Motor neuron (in vitro differentiated cells): ENCODE measurements around the gene TMEM255A. TPM values are rescaled to one million over a fixed set of nuclear protein-coding genes. Genes with fewer than 3 reads are reported as not detected.

ENCODE experiments used
- ATAC-seq, 8 experiments: fragments of 200-7000 bp; cut with Tn5 transposase; replicated peaks in 6 of 8; 2 replicates each; pipeline ENCODE4 v1.8.0; 2021; ENCODE audit warnings: mild to moderate bottlenecking in 8 of 8, moderate library complexity in 8 of 8
- H3K27ac ChIP-seq, 2 donors: fragments of 250-450 bp; sonication (Bioruptor Pico); 2 replicates each; pipeline ENCODE4 v1.9.0; 2021; ENCODE audit warnings: antibody characterized with exemption in 2 of 2, mild to moderate bottlenecking in 2 of 2, moderate library complexity in 1 of 2
- H3K4me1 ChIP-seq, 2 donors: fragments of 250-450 bp; sonication (Bioruptor Pico); replicated peaks in 1 of 2; 2 replicates each; pipeline ENCODE4 v1.6.1; 2021; ENCODE audit warnings: antibody characterized with exemption in 2 of 2, mild to moderate bottlenecking in 2 of 2, moderate library complexity in 1 of 2
- H3K4me3 ChIP-seq, 5 donors: fragments of 250-450 bp; sonication (Bioruptor Pico); 2 replicates each; pipeline ENCODE4 v1.9.0; 2021; ENCODE audit warnings: antibody characterized with exemption in 5 of 5, mild to moderate bottlenecking in 5 of 5, moderate library complexity in 4 of 5
- WGBS, 10 experiments: fragments of 450-650 bp; shearing (Covaris generic); methylation state at CpG; one replicate each; pipeline ENCODE4 v1.0.0; 2022; 5-methylcytosine and 5-hydroxymethylcytosine counted together
- in situ Hi-C, 9 experiments: fragments of 400-800 bp; cut with MboI; loops; one replicate each; pipeline ENCODE4 v1.15.0; 2021; ENCODE audit warnings: low sequenced_read_pairs in 9 of 9, low pct_unique_long_range_greater_than_20kb in 2 of 9; ENCODE audit not compliant: unreplicated experiment in 9 of 9
- total RNA-seq, 8 experiments: library from RNA; unstranded; fragments of 300-600 nt; gene quantifications; 2 replicates each; pipeline versions ENCODE4 v1.2.3 to v1.2.4, GENCODE V29; 2022

TMEM255A gene
- total RNA-seq, 8 experiments from 2014 or later = 0.28 to 16.3 (median 7.5) TPM

- Histone ChIP-seq H3K4me3 (no peak overlapping the region), H3K27ac (no peak overlapping the region), H3K4me1 (peaks cover 0 to 3% of the 10 kb centered on the region in 2 donors)
- ATAC-seq = no peak
- WGBS, 10 experiments = 17 to 100% (median 58%) methylated on average over 1 to 6 of the region's 8 CpGs; no CpG with 5 or more reads in 4 of the 10 experiments
- in situ Hi-C loops = loop anchor here in 2 of 9 experiments (25.0 kb wide), 1 partner anchor 158 kb away; the partner anchor contains the start of gene LAMP2 (in 2 of the 2)
These were observed 7.0 kb downstream of the TMEM255A start for GRCh38 chrX:120304256-120304655.

- H3K27ac ChIP-seq = no peak overlapping the region
- in situ Hi-C loops = loop anchor here in 2 of 9 experiments (25.0 kb wide), 1 partner anchor 160 kb away; the partner anchor contains the start of gene LAMP2 (in 2 of the 2)
- ATAC-seq = peak in 1 of 8 experiments; percentile 7
- H3K4me3 ChIP-seq = no peak overlapping the region
- no CpG with 5 or more reads among the region's 4 CpGs for WGBS, 10 experiments
- H3K4me1 ChIP-seq = peaks cover 0 to 3% of the 10 kb centered on the region in 2 donors
These were observed 8.8 kb downstream of the TMEM255A start for GRCh38 chrX:120302434-120302833.

GRCh38 chrX:120301960-120302359, 9.3 kb downstream of the TMEM255A start:
- in situ Hi-C loops = loop anchor here in 2 of 9 experiments (25.0 kb wide), 1 partner anchor 160 kb away; the partner anchor contains the start of gene LAMP2 (in 2 of the 2)
- 0 to 44% (median 20%) methylated on average over 1 to 4 of the region's 4 CpGs; no CpG with 5 or more reads in 7 of the 10 experiments for WGBS, 10 experiments
- no peak overlapping the region for H3K4me3 ChIP-seq

GRCh38 chrX:120301497-120301896, 9.8 kb downstream of the TMEM255A start:
- 0 to 83% (median 0%) methylated on average over 1 to 2 of the region's 2 CpGs; no CpG with 5 or more reads in 7 of the 10 experiments for WGBS, 10 experiments
- in situ Hi-C loops = loop anchor here in 2 of 9 experiments (25.0 kb wide), 1 partner anchor 161 kb away; the partner anchor contains the start of gene LAMP2 (in 2 of the 2)
- Histone ChIP-seq H3K27ac (no peak overlapping the region), H3K4me3 (no peak overlapping the region), H3K4me1 (peaks cover 0 to 3% of the 10 kb centered on the region in 2 donors)
- ATAC-seq = no peak

More at GRCh38 chrX:120301960-120302359, 9.3 kb downstream of the TMEM255A start:
- no peak overlapping the region for H3K27ac ChIP-seq
- no peak for ATAC-seq
- H3K4me1 ChIP-seq = peaks cover 0 to 3% of the 10 kb centered on the region in 2 donors

GRCh38 chrX:120299928-120300327, 11.3 kb downstream of the TMEM255A start:
- Histone ChIP-seq H3K4me1 (peaks cover 0 to 3% of the 10 kb centered on the region in 2 donors), H3K4me3 (no peak overlapping the region), H3K27ac (no peak overlapping the region)
- peak in 2 of 8 experiments; percentile 16 to 43 for ATAC-seq
- WGBS, 10 experiments = 55% methylated on average over 2 of the region's 2 CpGs; no CpG with 5 or more reads in 9 of the 10 experiments
- in situ Hi-C loops = loop anchor here in 2 of 9 experiments (25.0 kb wide), 1 partner anchor 162 kb away; the partner anchor contains the start of gene LAMP2 (in 2 of the 2)

- no peak overlapping the region for H3K4me3 ChIP-seq
- 20 to 40% methylated on average over 1 of the region's 1 CpG; no CpG with 5 or more reads in 8 of the 10 experiments for WGBS, 10 experiments
- in situ Hi-C loops = no loop called here
These were observed 13.3 kb downstream of the TMEM255A start for GRCh38 chrX:120297923-120298322.

GRCh38 chrX:120294651-120295050, 16.6 kb downstream of the TMEM255A start:
- no peaks in the 10 kb centered on the region for H3K4me1 ChIP-seq
- no peak overlapping the region for H3K27ac ChIP-seq
- no peak for ATAC-seq
- in situ Hi-C loops = no loop called here
- no peak overlapping the region for H3K4me3 ChIP-seq

More at GRCh38 chrX:120297923-120298322, 13.3 kb downstream of the TMEM255A start:
- Histone ChIP-seq H3K27ac (no peak overlapping the region), H3K4me1 (peaks cover 0 to 3% of the 10 kb centered on the region in 2 donors)
- no peak for ATAC-seq

- ATAC-seq = no peak
- H3K4me1 ChIP-seq = no peaks in the 10 kb centered on the region
- in situ Hi-C loops = no loop called here
- H3K27ac ChIP-seq = no peak overlapping the region
- no peak overlapping the region for H3K4me3 ChIP-seq
- WGBS, 10 experiments = 0 to 67% (median 0%) methylated on average over 1 of the region's 2 CpGs; no CpG with 5 or more reads in 7 of the 10 experiments
These were observed 18.2 kb downstream of the TMEM255A start for GRCh38 chrX:120293015-120293414.

- no peak overlapping the region for H3K27ac ChIP-seq
These were observed 20.1 kb downstream of the TMEM255A start for GRCh38 chrX:120291211-120291610.

GRCh38 chrX:120290107-120290506, 21.2 kb downstream of the TMEM255A start:
- no peak for ATAC-seq
- Histone ChIP-seq H3K4me1 (no peaks in the 10 kb centered on the region), H3K4me3 (no peak overlapping the region), H3K27ac (no peak overlapping the region)
- in situ Hi-C loops = no loop called here

More at GRCh38 chrX:120291211-120291610, 20.1 kb downstream of the TMEM255A start:
- 57 to 100% methylated on average over 1 to 3 of the region's 6 CpGs; no CpG with 5 or more reads in 8 of the 10 experiments for WGBS, 10 experiments
- H3K4me1 ChIP-seq = no peaks in the 10 kb centered on the region
- in situ Hi-C loops = no loop called here
- no peak overlapping the region for H3K4me3 ChIP-seq
- no peak for ATAC-seq

GRCh38 chrX:120287513-120288112, 23.6 kb downstream of the TMEM255A start:
- WGBS, 10 experiments = 17 to 75% (median 20%) methylated on average over 1 of the region's 3 CpGs; no CpG with 5 or more reads in 7 of the 10 experiments
- H3K27ac ChIP-seq = no peak overlapping the region
- in situ Hi-C loops = no loop called here
- H3K4me3 ChIP-seq = no peak overlapping the region
- H3K4me1 ChIP-seq = no peaks in the 10 kb centered on the region
- ATAC-seq = no peak

GRCh38 chrX:120286733-120287512, 24.3 kb downstream of the TMEM255A start:
- Histone ChIP-seq H3K4me3 (no peak overlapping the region), H3K27ac (no peak overlapping the region), H3K4me1 (no peaks in the 10 kb centered on the region)
- 23 to 100% (median 91%) methylated on average over 1 to 2 of the region's 4 CpGs; no CpG with 5 or more reads in 4 of the 10 experiments for WGBS, 10 experiments
- in situ Hi-C loops = no loop called here
- no peak for ATAC-seq

GRCh38 chrX:120282697-120283096, 28.6 kb downstream of the TMEM255A start:
- 50 to 80% (median 50%) methylated on average over 1 of the region's 1 CpG; no CpG with 5 or more reads in 7 of the 10 experiments for WGBS, 10 experiments
- no peak for ATAC-seq
- no peak overlapping the region for H3K4me3 ChIP-seq
- in situ Hi-C loops = no loop called here
- H3K4me1 ChIP-seq = no peaks in the 10 kb centered on the region
- no peak overlapping the region for H3K27ac ChIP-seq
